Hypothalamus (tissue), 51 donors: ENCODE results near the gene TNRC6C.
"Not testable (repeated sequence)": the region's sequence is repeated elsewhere in the genome, so short reads cannot be mapped to it uniquely, and the experiment has no call there.

ENCODE experiments used
- DNase-seq, 51 donors: peaks; one replicate each; lab custom pipeline; 2025; lab: John Stamatoyannopoulos, UW

Gene TNRC6C

GRCh38 chr17:78107457-78107856 is 149.0 kb downstream of the TNRC6C start:
- DNase-seq = no peak

GRCh38 chr17:78107976-78108725 is 149.6 kb downstream of the TNRC6C start:
- DNase-seq = no peak

- peak in 10 of 51 donors; percentile 19 to 46 (median 34) for DNase-seq
Observed at GRCh38 chr17:78108726-78109488, 150.4 kb downstream of the TNRC6C start.

GRCh38 chr17:78109489-78109761 is 150.9 kb downstream of the TNRC6C start:
- DNase-seq = no peak

- DNase-seq = no peak
Observed at GRCh38 chr17:78110363-78111015, 152.0 kb downstream of the TNRC6C start.

GRCh38 chr17:78111016-78111726 is 152.7 kb downstream of the TNRC6C start:
- DNase-seq = no peak

- no peak for DNase-seq
Observed at GRCh38 chr17:78111727-78112517, 153.4 kb downstream of the TNRC6C start.

- peak in 49 of 51 donors; percentile 27 to 92 (median 66) for DNase-seq
Observed at GRCh38 chr17:78112518-78113471, 154.3 kb downstream of the TNRC6C start.

- no peak for DNase-seq
Observed at GRCh38 chr17:78113804-78114785, 155.6 kb downstream of the TNRC6C start.

- peak in 47 of 51 donors; percentile 41 to 97 (median 85) for DNase-seq
Observed at GRCh38 chr17:78114831-78115723, 156.6 kb downstream of the TNRC6C start.

- DNase-seq = not testable (repeated sequence)
Observed at GRCh38 chr17:78115803-78116202, 157.3 kb downstream of the TNRC6C start.

GRCh38 chr17:78116411-78116810 is 157.9 kb downstream of the TNRC6C start:
- no peak for DNase-seq

- DNase-seq = peak in 28 of 51 donors; percentile 12 to 72 (median 40)
Observed at GRCh38 chr17:78117027-78117981, 158.8 kb downstream of the TNRC6C start.

GRCh38 chr17:78118801-78119241 is 160.3 kb downstream of the TNRC6C start:
- DNase-seq = no peak

GRCh38 chr17:78120537-78120936 is 162.0 kb downstream of the TNRC6C start:
- DNase-seq = no peak
